ENCODE data around the gene IMPDH1.

- TF ChIP-seq CTCF (IDR thresholded peaks at IDR 0.05; ENCODE audit: extremely low read depth in 1 of 2, insufficient read depth in 1 of 2, low read depth in 1 of 2, low read length in 2 of 2) (no peak), MYC (IDR thresholded peaks at IDR 0.05; ENCODE audit: low read depth, low read length) (no peak)
These were observed 53.1 kb downstream of the IMPDH1 start for GRCh38 chr7:128356546-128357216.
